HL-60/S4 treated with phorbol 12-myristate 13-acetate at 8.2 ng/mL for 4 days and 3 days (cell line): ENCODE data around the gene SMG1.

ENCODE experiments used
- in situ Hi-C: fragments of 300-500 bp; cut with MboI; formaldehyde crosslinking; loops from 2 replicates; pipeline ENCODE4 v1.15.0; 2022; ENCODE audit warnings: low sequenced_read_pairs

SMG1 gene

DNA sequence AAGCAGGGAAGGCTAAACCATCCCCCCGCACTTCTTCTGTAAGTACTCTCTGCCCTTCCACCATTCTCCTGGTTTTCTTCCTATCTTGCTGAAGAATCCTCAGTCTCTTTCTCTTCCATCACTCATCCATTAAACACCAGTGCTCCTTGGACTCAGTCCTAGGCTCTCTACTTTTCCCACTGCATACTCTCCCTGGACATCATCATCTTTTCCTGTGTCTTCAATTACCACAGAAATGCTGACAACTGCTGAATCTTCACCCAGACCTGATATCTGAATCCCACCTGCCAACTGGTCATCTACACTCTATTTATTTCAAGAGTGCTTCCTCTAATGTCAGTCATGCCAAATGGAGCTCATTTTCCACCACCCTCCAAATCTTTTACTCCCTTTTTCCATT is 71.0 kb downstream of the SMG1 start:
- in situ Hi-C loops, result no loop called here

DNA sequence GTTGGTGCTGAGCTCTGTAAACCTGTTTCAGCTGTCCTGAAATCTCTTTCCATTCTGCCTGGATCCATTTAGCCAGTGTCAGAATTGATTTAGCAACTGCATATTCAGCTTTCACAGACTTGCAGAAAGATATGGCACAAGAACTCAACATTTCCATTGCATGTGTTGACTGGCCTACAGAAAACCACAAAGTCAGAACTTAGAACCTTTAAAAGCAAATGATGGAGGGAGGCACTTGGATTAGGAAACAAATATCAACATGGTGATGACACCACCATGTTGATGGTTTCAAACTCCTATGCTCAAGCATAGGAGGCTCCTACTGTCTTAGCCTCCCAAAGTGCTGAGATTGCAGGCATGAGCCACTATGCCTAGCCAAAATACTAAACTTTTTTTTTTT is 72.5 kb downstream of the SMG1 start:
- in situ Hi-C loops, result no loop called here

DNA sequence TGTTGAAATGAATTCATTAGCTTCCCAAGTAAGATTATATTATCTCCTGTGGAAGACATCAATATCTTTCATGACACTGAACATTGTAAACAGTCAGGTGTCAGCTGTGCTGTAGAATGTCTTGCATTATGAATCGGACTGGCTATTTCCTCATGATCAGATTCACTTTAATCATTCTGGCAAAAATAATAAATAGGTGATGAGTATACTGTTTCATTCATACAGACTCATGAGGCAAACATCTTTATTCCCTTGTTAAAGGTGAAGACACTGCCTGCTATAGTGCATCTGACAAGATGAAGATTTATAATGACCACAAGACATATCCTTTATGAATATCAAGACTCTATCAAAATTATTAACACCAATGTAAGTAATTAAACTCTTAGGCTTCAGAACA is 73.6 kb downstream of the SMG1 start:
- in situ Hi-C loops, result no loop called here

DNA sequence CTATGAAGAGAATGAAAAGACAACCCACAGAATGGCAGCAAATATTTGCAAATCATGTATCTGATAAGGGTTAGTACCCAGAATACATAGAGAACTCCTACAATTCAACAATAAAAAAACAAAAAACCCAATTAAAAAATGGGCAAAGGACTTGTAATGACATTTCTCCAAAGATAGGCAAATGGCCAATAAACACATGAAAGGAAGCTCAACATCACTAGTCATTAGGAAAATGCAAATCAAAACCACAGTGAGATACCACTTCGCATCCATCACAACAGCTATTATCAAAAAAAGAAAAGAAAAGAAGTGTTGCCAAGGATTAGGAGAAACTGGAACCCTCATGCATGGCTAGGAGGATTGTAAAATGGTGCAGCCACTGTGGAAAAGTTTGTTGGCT is 79.8 kb downstream of the SMG1 start:
- in situ Hi-C loops, result no loop called here

DNA sequence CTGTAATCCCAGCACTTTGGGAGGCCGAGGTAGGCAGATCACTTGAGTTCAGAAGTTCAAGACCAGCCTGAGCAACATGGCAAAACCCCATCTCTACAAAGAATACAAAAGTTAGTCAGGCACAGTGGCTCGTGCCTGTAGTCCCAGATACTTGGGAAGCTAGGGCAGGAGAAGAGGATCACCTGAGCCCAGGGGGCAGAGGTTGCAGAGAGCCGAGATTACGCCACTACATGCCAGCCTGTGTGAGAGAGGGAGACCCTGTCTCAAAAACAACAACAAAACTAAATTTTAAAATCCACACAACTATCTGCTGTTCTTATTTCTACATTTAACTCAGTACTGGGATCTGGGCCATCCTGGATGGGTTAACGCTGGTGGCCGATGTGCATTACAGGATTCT is 83.6 kb downstream of the SMG1 start:
- in situ Hi-C loops, result no loop called here

DNA sequence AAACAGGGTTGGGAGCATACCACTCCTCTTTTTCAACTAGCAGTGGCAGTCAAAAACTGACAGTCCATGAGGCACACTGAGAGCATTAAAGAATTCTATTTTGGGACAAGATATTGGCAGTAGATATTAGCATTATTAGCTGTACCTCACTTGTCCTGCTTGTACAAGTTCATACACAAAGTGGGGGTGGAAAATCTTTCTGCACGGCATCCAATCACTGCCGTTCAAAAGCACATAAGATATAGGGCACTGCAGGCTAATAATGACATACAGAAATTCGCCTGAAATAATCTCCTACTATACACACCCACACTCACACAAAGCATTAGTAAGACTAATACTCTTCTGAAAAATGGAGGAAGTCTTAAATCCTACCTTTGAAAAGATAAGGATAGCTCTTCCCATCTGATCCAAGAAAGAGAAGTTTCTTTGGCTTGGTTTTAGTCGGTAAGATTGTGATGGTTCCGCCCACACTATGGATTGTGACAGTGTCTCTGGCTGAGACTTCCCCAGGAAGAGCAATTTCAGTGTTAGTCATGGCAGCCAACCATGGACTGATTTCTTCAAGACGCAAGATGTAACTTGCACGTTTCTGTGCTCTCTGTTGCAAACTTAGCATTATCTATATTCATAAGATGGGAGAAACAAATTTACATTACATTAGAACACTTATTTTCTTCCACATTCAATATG is 84.2 kb downstream of the SMG1 start:
- in situ Hi-C loops, result no loop called here

DNA sequence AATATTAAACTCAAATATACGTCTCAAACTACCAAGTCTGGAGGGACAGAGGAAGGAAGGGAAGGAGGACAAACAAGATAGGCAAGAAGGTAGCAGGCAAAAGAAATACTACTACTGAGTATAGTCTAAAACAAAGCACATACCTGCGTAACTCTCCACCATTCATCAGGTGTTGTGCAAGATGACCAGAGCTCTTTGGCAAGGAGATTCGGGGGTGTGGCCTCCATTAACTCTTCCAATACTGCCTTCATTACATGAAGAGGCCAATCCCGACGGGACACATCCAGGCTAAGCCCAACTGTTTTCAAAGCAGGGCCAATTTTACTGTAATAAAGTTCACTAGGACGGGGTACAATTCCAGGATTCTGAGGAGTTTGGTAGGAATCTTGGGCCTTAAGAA is 86.7 kb downstream of the SMG1 start:
- in situ Hi-C loops, result no loop called here

DNA sequence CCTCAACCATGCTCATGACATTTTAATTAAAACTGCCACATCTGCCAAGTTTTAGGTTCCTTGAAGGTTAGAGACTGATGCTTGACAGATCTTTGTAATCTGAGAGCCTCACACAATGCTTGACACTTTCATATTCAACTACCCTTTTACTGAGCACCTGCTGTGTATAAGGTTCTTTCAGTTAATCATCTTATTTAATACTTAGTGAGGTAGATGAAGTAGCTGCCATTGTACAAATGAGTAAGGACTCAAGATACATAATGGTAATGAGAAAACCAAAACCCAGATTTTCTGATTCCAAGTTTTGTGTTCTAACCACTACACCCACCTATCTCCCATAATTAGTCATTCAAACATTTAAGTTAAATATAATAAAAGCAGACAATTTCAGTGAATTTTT is 89.5 kb downstream of the SMG1 start:
- in situ Hi-C loops, result no loop called here

DNA sequence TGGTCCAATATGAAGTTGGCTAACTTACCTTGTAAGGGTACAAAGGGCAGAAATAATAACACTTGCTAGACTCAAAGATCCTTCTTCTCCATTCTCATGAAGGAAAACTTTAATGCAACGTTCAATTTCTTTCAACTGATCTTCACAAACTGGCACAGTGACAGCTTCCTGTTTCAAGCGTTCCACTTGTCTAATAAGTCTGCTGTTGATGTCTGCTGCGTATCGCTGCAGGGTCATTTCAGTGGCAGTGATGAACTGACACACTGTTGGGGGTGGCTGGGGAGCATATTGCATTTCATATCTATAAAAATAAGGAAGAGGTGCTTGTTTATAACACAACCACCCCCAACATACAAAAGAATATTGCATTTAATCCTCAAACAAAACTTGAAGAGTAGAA is 91.3 kb downstream of the SMG1 start:
- in situ Hi-C loops, result no loop called here

DNA sequence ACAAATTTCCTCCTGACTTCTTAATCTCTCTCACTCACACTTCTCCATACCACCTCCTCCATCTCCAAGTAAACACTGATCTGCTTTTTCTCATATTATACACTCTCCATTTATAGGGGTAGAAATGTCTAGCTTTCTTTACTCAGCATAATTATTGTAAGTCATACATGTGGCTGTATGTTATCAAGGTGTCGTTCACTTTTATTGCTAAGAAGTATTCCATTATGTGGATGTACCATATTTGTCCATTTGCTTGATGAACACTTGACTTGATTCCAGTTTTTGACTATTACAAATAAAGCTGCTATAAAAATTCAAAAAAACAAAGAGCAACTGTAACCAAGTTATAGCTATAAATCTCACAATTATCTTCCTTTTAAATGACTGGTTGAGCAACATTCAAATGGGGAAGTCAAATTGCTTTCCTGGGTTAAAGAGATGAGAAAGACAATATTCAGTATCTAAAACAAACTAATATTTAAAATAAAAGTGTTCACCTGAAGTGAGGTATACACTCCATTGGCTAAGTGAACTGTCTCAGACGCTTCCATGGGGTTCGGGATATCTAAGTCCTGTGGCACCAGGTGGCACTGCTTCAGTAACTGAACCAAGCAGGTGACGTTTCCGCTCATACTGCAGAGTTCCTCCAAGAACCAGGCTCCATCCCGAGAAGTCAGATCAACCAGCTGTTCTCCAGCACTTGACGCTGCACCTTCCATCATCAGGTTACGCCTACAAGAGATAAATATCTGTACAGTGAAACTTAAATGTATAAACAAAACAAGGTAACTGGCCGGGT is 92.3 kb downstream of the SMG1 start:
- in situ Hi-C loops, result no loop called here

DNA sequence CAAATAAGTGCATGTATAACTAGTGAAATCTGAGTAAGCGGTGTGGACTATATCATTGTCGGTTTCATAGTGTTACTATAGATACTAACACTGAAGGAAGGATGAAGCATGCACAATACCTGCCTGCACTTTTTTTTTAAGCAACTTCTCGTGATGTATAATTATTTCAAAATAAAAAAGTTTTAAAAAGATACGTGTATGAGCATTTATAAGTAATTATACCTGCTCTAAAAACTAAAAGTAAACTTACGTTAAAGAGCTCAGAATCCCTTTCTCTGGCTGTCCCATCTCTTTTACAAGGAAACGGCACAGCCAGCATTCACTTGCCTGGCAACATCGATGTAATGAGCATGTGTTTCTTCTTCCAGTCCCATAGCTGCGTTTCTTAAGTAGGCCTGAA is 93.6 kb downstream of the SMG1 start:
- in situ Hi-C loops, result no loop called here

DNA sequence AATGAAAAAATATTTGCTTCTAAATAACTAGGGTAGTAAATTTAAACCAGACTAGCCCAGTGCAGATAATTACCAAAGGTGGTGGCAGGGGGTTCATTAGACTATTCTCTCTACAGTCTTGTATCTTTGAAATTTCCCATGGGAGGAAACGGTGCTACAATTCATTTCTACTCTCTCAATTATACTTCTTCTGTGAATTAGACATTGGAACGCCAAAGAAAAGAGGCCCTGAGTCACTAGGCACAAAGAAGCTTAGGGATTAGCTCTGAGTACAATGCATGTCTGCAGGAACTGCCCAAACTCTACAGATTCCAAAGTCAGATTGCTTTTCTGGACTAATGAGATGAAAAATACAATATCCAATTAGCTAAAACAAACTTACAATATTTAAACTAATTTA is 94.2 kb downstream of the SMG1 start:
- in situ Hi-C loops, result no loop called here

DNA sequence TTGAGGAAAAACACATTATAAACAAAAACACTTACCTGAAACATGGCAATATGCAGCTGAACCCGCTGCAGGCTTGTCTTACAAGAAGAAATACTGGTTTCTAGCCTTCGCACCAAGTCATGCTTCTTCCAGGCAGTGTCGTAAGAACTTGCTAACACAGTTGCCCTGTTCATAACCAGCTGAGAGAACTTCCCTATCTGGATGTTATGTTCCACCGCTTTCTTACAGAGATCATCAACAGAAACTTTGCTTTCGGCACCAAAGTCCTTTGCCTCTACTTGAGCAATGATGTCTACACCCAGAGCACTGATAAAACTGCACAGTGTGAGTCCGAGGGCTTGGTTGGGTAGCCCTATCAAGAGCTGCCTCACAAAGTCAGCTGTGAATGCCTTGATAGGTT is 97.0 kb downstream of the SMG1 start:
- in situ Hi-C loops, result no loop called here

DNA sequence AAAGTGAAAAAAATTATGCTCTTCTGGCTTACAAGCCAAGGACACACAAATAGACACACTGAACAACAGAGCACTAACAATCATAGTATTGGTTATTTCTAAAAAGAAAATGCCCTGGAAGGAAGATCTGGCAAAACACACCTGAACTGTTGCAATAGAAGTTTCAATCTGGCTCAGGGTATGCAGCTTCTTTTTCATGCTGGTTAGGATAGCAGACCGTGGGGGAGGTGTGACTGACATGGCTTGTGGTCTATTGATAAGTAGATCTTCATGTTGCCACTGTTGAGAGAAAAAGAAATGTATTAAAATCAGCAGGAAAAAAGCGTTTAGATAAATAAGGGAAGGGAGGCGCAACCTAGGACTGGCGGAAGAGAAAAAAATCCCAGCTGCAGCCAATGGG is 98.3 kb downstream of the SMG1 start:
- in situ Hi-C loops, result no loop called here

DNA sequence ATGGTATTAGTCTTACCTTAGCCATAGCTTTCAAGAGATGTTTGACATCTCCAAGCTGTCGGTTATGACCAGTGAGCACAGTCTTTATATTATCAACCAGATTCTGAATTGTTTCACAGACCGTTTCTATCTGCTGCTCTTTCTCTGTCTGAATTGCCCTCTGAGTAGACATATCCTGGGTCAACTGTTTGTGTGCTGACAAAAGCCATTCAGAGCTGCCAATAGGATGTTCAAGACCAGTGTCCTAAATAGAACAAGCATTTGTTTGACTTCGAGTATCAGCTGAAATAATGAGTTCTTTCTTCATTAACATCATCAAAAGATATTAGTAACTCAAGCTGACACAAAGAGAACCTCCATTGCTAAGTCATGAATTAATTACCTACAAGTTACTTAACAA is 109.9 kb downstream of the SMG1 start:
- in situ Hi-C loops, result no loop called here

DNA sequence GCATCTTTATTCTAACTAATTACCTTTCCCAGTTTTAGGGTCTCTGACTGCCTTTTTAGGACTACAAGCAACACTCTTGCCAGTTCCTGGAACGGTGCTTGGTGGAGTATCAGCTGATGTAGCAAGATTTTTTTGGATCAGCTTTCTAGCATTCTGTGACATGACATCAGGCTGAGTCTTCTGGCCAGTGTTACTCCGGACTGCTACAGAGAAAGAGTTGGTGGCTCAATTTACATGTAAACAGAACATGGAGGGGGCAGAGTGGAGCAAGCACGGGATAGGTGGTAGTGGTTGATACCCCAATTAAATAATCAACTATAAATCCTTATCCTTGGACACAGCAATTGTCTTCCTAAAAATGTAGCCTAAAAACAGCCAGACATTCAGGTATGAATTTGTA is 114.3 kb downstream of the SMG1 start:
- in situ Hi-C loops, result no loop called here

DNA sequence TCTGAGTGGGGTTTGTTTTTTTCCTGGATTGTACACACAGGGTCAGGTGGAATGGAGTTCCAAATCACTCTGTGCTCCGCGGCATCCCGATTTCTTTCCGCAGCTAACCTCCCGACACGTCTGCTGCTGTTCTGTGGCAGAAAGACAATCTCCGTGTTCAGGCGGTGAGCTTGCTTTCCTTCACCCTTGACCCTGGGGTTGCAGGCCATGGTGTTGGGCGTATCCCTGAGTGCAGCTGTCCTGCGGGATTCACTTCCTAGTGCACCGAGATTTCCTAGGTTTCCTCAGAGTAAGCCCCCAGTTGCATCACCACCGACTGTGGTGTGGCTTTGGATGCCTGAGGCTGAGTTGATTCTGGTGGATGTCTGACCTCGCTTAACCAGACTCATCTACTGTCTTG is 117.0 kb downstream of the SMG1 start:
- in situ Hi-C loops, result no loop called here

DNA sequence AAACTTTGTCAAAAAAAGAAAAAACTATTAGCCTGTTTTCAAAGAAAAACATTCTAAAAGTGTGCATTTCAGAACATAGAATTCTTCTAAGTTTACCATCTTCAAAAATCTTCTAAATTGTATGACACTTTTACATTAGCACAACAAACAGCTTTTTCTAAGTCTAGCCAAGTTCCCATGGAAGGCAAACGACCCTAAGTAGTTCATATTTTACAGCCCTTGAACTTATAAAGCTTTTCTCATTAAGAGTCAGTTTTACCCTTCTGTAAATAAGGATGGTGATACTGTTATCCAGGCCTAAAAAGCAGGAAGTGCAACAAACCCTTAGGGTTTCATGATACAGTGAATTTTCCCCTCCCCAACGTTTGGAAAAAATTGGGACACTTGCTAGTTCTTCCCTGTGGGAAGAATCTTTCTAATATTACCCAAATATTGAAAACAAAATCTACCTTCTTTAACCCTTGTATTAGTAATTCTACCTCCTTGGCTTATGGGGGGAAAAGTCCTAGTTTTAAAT is 120.9 kb downstream of the SMG1 start:
- in situ Hi-C loops, result no loop called here

DNA sequence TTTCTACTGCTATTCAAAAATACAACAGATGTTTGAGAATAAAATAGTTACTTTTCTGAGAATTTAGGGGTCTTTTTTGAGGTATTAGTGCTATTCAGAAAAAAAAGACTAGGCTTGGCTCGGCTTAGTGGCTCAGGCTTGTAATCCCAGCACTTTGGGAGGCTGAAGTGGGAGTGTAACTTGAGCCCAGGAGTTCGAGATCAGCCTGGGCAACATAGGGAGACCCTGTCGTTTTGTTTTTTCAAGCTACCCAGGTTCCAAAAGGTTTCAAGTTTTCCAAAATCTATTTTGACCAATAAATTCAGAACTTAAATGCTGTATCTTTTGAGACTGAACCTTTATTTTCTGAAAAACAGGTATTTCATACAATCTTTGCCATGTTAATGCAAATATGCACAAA is 121.7 kb downstream of the SMG1 start:
- in situ Hi-C loops, result no loop called here

DNA sequence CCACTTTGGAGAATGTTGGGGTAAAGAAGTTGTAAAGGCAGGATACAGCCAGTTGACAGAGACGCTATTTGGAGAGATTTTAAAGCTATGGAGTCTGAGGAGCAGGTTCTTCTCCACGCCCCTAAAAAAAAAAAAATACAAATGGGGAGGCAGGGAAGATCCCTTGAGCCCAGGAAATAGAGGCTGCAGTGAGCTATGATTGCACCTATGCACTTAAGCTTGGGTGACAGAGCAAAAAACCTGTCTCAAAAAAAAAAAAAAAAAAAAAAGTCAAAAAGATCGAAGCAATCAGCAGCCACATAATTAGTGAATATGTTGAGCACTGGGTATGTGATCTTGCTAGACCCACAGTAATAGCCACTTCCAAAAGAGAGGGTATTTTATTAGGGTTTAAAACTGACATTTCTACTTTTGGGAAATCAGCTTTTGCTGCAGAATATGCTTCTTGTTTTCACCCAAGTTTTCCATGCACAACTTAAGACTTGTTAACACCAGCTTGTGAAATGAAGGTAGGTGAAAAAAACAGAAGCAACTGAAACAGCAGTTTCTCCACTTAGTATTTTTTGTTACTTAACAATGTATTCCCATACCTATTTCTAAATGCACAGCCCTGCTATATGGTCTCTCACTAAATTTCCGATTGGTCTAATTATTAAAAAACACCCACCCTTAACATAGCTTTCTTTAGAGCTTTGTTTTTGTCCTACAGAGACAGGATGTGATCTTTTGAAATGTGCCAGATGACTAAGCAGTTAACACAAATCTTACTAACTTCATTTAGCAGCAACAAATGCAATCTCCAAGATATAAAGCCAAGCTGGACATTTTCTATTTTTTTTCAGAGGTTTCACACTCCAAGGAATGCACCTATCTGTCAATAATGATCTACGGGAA is 122.4 kb downstream of the SMG1 start:
- in situ Hi-C loops, result no loop called here

DNA sequence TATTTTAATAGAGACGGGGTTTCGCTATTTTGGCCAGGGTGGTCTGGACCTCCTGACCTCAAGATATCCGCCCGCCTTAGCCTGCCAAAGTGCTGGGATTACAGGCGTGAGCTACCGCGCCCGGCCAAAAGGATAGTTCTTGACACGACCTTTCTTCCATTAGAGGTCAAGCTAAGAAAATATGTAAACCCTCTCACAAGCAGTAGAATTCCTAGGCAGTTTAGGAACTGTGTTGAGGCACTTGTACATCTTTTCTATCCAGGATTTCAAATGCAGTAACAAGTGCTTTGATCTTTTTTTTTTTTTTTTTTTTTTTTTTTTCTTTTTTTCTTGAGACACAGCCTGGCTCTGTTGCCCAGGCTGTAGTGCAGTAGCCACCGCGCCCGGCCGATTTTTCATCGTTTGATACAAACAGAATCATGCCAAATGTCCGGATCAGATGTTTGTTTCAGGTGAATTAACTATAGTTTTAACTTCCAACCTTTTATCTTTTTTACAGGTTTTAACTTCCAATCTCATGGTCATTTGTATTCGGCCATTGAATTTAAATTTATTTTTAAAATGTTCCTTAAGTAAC is 123.4 kb downstream of the SMG1 start:
- in situ Hi-C loops, result no loop called here
